ENCODE measurements around the gene ARSG. TPM values are rescaled to one million over a fixed set of nuclear protein-coding genes. Genes with fewer than 3 reads are reported as not detected.
"Not testable (repeated sequence)": the region's sequence is repeated elsewhere in the genome, so short reads cannot be mapped to it uniquely, and the experiment has no call there.

ARSG gene
- total RNA-seq, 2 donors from 2014 or later = 0.70 to 2.3 TPM

GRCh38 chr17:68401288-68401687 lies 110.0 kb downstream of the ARSG start:
- DNase-seq = no peak
- no peak for ATAC-seq
- intact Hi-C loops (cut with DNase I, micrococcal nuclease) = no loop called here

- intact Hi-C loops (cut with DNase I, micrococcal nuclease) = no loop called here
- DNase-seq (no peak), ATAC-seq (no peak)
Measured at GRCh38 chr17:68403122-68403521, 111.8 kb downstream of the ARSG start.

- ATAC-seq; intact Hi-C loops (cut with DNase I, micrococcal nuclease); DNase-seq: not testable (repeated sequence)
Measured at GRCh38 chr17:68403837-68404236, 112.5 kb downstream of the ARSG start.

- intact Hi-C loops (cut with DNase I, micrococcal nuclease); ATAC-seq: not testable (repeated sequence)
Measured at GRCh38 chr17:68407656-68408055, 116.4 kb downstream of the ARSG start.

GRCh38 chr17:68413597-68414560 lies 122.6 kb downstream of the ARSG start:
- intact Hi-C loops (cut with DNase I, micrococcal nuclease) = not testable (repeated sequence)
- DNase-seq = peak in 1 of 2 donors; percentile 68
- ATAC-seq = peak; percentile 53

More at GRCh38 chr17:68407656-68408055, 116.4 kb downstream of the ARSG start:
- DNase-seq = not testable (repeated sequence)

- ATAC-seq; DNase-seq; intact Hi-C loops (cut with DNase I, micrococcal nuclease): not testable (repeated sequence)
Measured at GRCh38 chr17:68414901-68415300, 123.6 kb downstream of the ARSG start.

- ATAC-seq (no peak), DNase-seq (no peak)
- intact Hi-C loops (cut with DNase I, micrococcal nuclease) = no loop called here
Measured at GRCh38 chr17:68417317-68417716, 126.0 kb downstream of the ARSG start.

GRCh38 chr17:68418876-68419275 lies 127.6 kb downstream of the ARSG start:
- DNase-seq (no peak), ATAC-seq (no peak)
- intact Hi-C loops (cut with DNase I, micrococcal nuclease) = no loop called here

- intact Hi-C loops (cut with DNase I, micrococcal nuclease) = no loop called here
- ATAC-seq (no peak), DNase-seq (no peak)
Measured at GRCh38 chr17:68420065-68420464, 128.8 kb downstream of the ARSG start.

- no peak for ATAC-seq
- intact Hi-C loops (cut with DNase I, micrococcal nuclease) = no loop called here
- no peak for DNase-seq
Measured at GRCh38 chr17:68421486-68421885, 130.2 kb downstream of the ARSG start.

GRCh38 chr17:68422821-68423220 lies 131.5 kb downstream of the ARSG start:
- ATAC-seq (no peak), DNase-seq (no peak)
- intact Hi-C loops (cut with DNase I, micrococcal nuclease) = no loop called here

- ATAC-seq (no peak), DNase-seq (no peak)
- intact Hi-C loops (cut with DNase I, micrococcal nuclease) = no loop called here
Measured at GRCh38 chr17:68423251-68423650, 132.0 kb downstream of the ARSG start.

- intact Hi-C loops (cut with DNase I, micrococcal nuclease) = no loop called here
- ATAC-seq (no peak), DNase-seq (no peak)
Measured at GRCh38 chr17:68424203-68424602, 132.9 kb downstream of the ARSG start.

- ATAC-seq (peak; percentile 83), DNase-seq (peak in 1 of 2 donors; percentile 58)
- intact Hi-C loops (cut with DNase I, micrococcal nuclease) = no loop called here
Measured at GRCh38 chr17:68424861-68425260, 133.6 kb downstream of the ARSG start.

GRCh38 chr17:68425979-68426378 lies 134.7 kb downstream of the ARSG start:
- intact Hi-C loops (cut with DNase I, micrococcal nuclease) = no loop called here
- DNase-seq = no peak
- no peak for ATAC-seq

- DNase-seq (no peak), ATAC-seq (no peak)
- intact Hi-C loops (cut with DNase I, micrococcal nuclease) = no loop called here
Measured at GRCh38 chr17:68427575-68427974, 136.3 kb downstream of the ARSG start.

- intact Hi-C loops (cut with DNase I, micrococcal nuclease) = no loop called here
- DNase-seq (no peak), ATAC-seq (no peak)
Measured at GRCh38 chr17:68428498-68429172, 137.3 kb downstream of the ARSG start.

- ATAC-seq = no peak
- DNase-seq = no peak
Measured at GRCh38 chr17:68429881-68430280, 138.6 kb downstream of the ARSG start.

GRCh38 chr17:68431045-68431608 lies 139.8 kb downstream of the ARSG start:
- ATAC-seq (no peak), DNase-seq (no peak)
- intact Hi-C loops (cut with DNase I, micrococcal nuclease) = no loop called here

More at GRCh38 chr17:68429881-68430280, 138.6 kb downstream of the ARSG start:
- intact Hi-C loops (cut with DNase I, micrococcal nuclease) = no loop called here

GRCh38 chr17:68431661-68432071 lies 140.4 kb downstream of the ARSG start:
- no peak for DNase-seq
- ATAC-seq = no peak
- intact Hi-C loops (cut with DNase I, micrococcal nuclease) = no loop called here

All from left colon (tissue), 2 donors.